PC-3 (cell line): ENCODE measurements around the gene STEAP1B. TPM values are rescaled to one million over a fixed set of nuclear protein-coding genes. Genes with fewer than 3 reads are reported as not detected.

Experiments
- ATAC-seq: fragments of 200-7000 bp; cut with Tn5 transposase; 2 replicates; pipeline ENCODE4 v1.9.1; 2020; ENCODE audit warnings: mild to moderate bottlenecking, moderate library complexity
- BruUV-seq: library from RNA; stranded (reverse); fragments of 400-500 nt; replicated peaks from 2 replicates; lab custom pipeline; 2021; lab: Mats Ljungman, UMichigan
- CTCF ChIA-PET: fragments of 300-600 bp; sonication (Branson Sonifier 250); formaldehyde crosslinking; loops from one replicate; lab custom pipeline; 2022; ENCODE audit warnings: antibody characterized with exemption; lab: Charles Lee
- POLR2A ChIA-PET: fragments of 300-600 bp; sonication (Branson Sonifier 250); formaldehyde crosslinking; loops from one replicate; lab custom pipeline; 2022; ENCODE audit warnings: antibody characterized with exemption; ENCODE audit not compliant: unreplicated experiment; lab: Charles Lee
- DNase-seq: peaks from one replicate; pipeline ENCODE4 v3.0.0-alpha.2; 2015
- H2AFZ ChIP-seq: fragments of 300-600 bp; sonication (generic); 2 replicates; pipeline ENCODE4 v1.6.0; 2016; ENCODE audit warnings: antibody characterized with exemption, low read length
- H3F3A ChIP-seq: fragments of 300-600 bp; sonication (generic); one replicate; pipeline ENCODE4 v1.6.0; 2017; ENCODE audit warnings: antibody characterized with exemption, low read length, control low read depth, mild to moderate bottlenecking; ENCODE audit not compliant: unreplicated experiment
- H3K27ac ChIP-seq: fragments of 300-600 bp; sonication (generic); 2 replicates; pipeline ENCODE4 v1.5.1; 2016; ENCODE audit warnings: mild to moderate bottlenecking, low read length
- H3K27me3 ChIP-seq: fragments of 300-600 bp; sonication (generic); 2 replicates; pipeline ENCODE4 v1.6.1; 2016; ENCODE audit warnings: low read length, mixed read lengths
- H3K36me3 ChIP-seq: fragments of 300-600 bp; sonication (generic); 2 replicates; pipeline ENCODE4 v1.6.1; 2016; ENCODE audit warnings: low read depth, mixed run types, low read length, mixed read lengths
- H3K4me1 ChIP-seq: fragments of 300-600 bp; sonication (generic); 2 replicates; pipeline ENCODE4 v1.5.1; 2016; ENCODE audit warnings: low read length; ENCODE audit not compliant: insufficient read depth
- H3K4me2 ChIP-seq: fragments of 300-600 bp; sonication (generic); 2 replicates; pipeline ENCODE4 v1.6.0; 2016; ENCODE audit warnings: low read length
- H3K4me3 ChIP-seq: fragments of 300-600 bp; sonication (generic); 2 replicates; pipeline ENCODE4 v1.5.1; 2016; ENCODE audit warnings: mild to moderate bottlenecking, low read length, mixed read lengths
- H3K79me2 ChIP-seq: fragments of 300-600 bp; sonication (generic); 2 replicates; pipeline ENCODE4 v1.6.1; 2017; ENCODE audit warnings: low read length, mixed read lengths
- H3K9ac ChIP-seq: fragments of 300-600 bp; sonication (generic); 2 replicates; pipeline ENCODE4 v1.6.0; 2016; ENCODE audit warnings: mild to moderate bottlenecking, low read length
- H3K9me2 ChIP-seq: fragments of 300-600 bp; sonication (generic); replicated peaks from 2 replicates; pipeline ENCODE4 v1.6.1; 2016; ENCODE audit warnings: mixed run types, low read length, mixed read lengths
- H3K9me3 ChIP-seq: fragments of 300-600 bp; sonication (generic); 2 replicates; pipeline ENCODE4 v1.6.1; 2016; ENCODE audit warnings: low read length, mixed read lengths
- H4K20me1 ChIP-seq: fragments of 300-600 bp; sonication (generic); 2 replicates; pipeline ENCODE4 v1.6.1; 2016; ENCODE audit warnings: low read length, mixed read lengths
- EZH2 ChIP-seq: fragments of 300-600 bp; sonication (generic); IDR thresholded peaks from one replicate; pipeline ENCODE4 v1.6.1; 2017; ENCODE audit warnings: antibody characterized with exemption, mild to moderate bottlenecking, low read length; ENCODE audit not compliant: unreplicated experiment
- EZH2phosphoT487 ChIP-seq: fragments of 300-600 bp; sonication (generic); IDR thresholded peaks from 2 replicates; pipeline ENCODE4 v1.6.1; 2018; ENCODE audit warnings: mild to moderate bottlenecking, antibody characterized with exemption, low read length, borderline replicate concordance
- intact Hi-C: fragments of 100-400 bp; cut with micrococcal nuclease; formaldehyde crosslinking; loops from 2 replicates; pipeline ENCODE4 v1.9.0; 2023
- total RNA-seq: library from RNA; depleted of rRNA; stranded (reverse); fragments of >200 nt; gene quantifications from 2 replicates; pipeline ENCODE4 v1.2.3, GENCODE V29; 2014
- TF ChIP-seq, protein P1 (sequence below): fragments of 300-600 bp; sonication (generic); conservative IDR thresholded peaks from 2 replicates; pipeline ENCODE4 v1.5.1; 2017; ENCODE audit warnings: antibody characterized with exemption, low read depth, mild to moderate bottlenecking, low read length

STEAP1B gene
- total RNA-seq, 1 experiment from 2014 or later: 0.47 TPM

DNA sequence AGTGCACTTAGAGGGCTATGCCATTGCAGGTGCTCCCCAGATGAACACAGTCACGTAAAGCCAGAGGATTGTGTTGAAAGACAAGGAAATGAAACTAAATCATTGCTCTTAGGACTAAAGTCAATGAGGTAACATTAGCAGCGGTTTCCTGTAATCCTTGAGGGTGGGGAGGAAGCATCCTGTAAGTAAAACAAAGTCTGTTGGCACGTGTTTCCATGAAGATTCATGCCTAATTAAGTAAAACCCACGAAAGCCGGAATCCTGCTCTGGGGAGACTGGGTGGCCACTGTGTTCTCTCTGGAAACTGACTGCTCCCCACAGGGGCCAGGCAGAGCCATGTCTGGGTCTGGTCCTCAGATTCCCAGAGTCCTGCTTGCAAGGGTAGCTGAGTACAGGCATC, 18.3 kb downstream of the STEAP1B start:
- H3K4me3 ChIP-seq: no peak overlapping the region
- peaks cover 18% of the 10 kb centered on the region for H3K4me1 ChIP-seq
- no peaks in the 10 kb centered on the region for H3K36me3 ChIP-seq
- DNase-seq: no peak
- H4K20me1 ChIP-seq: no peaks in the 10 kb centered on the region
- ChIA-PET POLR2A (interaction anchor here (0.6 kb wide), 1 partner anchor 70 kb away, joined by 5 read pairs; no protein-coding TSS in a partner anchor), CTCF (no interaction called here)
- H3K9me3 ChIP-seq: no peaks in the 10 kb centered on the region
- no peak overlapping the region for H3K27ac ChIP-seq
- H3K4me2 ChIP-seq: no peak overlapping the region
- no peak overlapping the region for H3K9ac ChIP-seq
- no peaks in the 10 kb centered on the region for H3K79me2 ChIP-seq
- TF ChIP-seq, protein P1, sequence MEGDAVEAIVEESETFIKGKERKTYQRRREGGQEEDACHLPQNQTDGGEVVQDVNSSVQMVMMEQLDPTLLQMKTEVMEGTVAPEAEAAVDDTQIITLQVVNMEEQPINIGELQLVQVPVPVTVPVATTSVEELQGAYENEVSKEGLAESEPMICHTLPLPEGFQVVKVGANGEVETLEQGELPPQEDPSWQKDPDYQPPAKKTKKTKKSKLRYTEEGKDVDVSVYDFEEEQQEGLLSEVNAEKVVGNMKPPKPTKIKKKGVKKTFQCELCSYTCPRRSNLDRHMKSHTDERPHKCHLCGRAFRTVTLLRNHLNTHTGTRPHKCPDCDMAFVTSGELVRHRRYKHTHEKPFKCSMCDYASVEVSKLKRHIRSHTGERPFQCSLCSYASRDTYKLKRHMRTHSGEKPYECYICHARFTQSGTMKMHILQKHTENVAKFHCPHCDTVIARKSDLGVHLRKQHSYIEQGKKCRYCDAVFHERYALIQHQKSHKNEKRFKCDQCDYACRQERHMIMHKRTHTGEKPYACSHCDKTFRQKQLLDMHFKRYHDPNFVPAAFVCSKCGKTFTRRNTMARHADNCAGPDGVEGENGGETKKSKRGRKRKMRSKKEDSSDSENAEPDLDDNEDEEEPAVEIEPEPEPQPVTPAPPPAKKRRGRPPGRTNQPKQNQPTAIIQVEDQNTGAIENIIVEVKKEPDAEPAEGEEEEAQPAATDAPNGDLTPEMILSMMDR: no peak
- TF ChIP-seq EZH2 (no peak), EZH2phosphoT487 (no peak)
- no peak overlapping the region for H2AFZ ChIP-seq
- H3K27me3 ChIP-seq: no peaks in the 10 kb centered on the region
- intact Hi-C loops: no loop called here
- BruUV-seq: no TSS peak
- no peak for ATAC-seq
- H3F3A ChIP-seq: no peaks in the 10 kb centered on the region
- H3K9me2 ChIP-seq: no peaks in the 10 kb centered on the region

DNA sequence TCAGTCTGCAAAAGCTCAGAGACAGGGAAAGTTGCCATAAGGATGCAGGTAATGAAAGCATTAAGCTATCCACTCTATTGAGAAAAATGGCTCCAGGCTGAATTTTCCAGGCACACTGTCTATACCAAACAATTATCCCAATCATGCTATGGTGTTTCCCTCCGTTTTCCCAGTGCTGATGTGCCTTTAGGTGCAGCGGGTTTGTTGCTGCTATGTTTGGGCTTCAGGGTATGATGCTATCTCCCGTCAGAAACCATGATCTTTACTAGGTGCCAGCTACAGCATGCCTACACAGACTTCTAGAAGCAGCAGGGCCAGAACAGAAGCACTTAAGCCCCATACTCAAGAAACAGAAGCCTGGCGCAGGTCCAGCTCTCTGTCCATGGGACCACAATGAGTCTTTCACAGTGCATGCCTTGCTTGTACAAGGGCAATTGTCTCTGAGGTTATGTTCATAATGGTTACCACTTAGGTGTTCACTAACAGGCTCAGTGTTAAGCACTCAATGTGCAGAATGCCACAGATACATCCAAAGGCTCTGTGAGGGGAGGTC, 19.4 kb downstream of the STEAP1B start:
- Histone ChIP-seq H3K4me2 (no peak overlapping the region), H2AFZ (no peak overlapping the region), H3K9me2 (no peaks in the 10 kb centered on the region), H3K79me2 (no peaks in the 10 kb centered on the region), H3K36me3 (no peaks in the 10 kb centered on the region), H3K4me1 (peaks cover 14% of the 10 kb centered on the region), H3K9me3 (no peaks in the 10 kb centered on the region), H3F3A (no peaks in the 10 kb centered on the region), H3K4me3 (no peak overlapping the region), H4K20me1 (no peaks in the 10 kb centered on the region), H3K27ac (no peak overlapping the region), H3K9ac (no peak overlapping the region), H3K27me3 (no peaks in the 10 kb centered on the region)
- no TSS peak for BruUV-seq
- TF ChIP-seq EZH2phosphoT487 (no peak), EZH2 (no peak)
- TF ChIP-seq, protein P1: no peak
- intact Hi-C loops: no loop called here
- ChIA-PET CTCF (no interaction called here), POLR2A (no interaction called here)
- ATAC-seq: no peak
- DNase-seq: no peak

DNA sequence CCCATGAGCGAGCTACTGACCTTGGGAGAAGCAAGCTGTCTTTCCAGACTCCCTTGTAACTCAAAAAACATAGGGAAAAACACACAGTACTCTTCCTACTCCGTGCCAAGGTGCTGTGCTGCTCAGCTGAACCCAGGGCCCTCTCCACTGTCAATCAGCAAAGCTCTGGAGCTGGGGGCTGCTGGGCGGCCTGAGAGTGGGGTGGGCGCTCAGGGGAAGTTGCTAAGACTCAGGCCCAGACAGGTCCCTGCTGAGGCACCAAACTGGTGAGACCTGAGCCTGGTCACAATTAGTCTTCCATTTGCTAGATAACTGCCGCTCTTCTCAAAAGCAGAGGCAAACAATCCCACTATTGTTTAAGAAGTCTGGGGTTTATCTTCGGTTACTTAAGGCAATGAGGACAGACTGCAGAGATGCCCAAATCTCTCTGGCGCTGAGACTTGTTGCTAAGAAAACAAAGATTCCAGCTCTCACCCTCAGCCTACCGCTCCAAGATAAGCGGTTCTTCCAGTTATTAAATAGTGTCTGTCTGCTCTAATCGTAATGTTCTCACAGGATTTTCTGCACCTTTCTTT, 22.0 kb downstream of the STEAP1B start:
- Histone ChIP-seq H3K9ac (no peak overlapping the region), H3K36me3 (no peaks in the 10 kb centered on the region), H3F3A (no peaks in the 10 kb centered on the region), H3K4me3 (no peak overlapping the region), H3K4me1 (no peaks in the 10 kb centered on the region), H3K9me3 (no peaks in the 10 kb centered on the region), H3K27me3 (no peaks in the 10 kb centered on the region), H3K9me2 (no peaks in the 10 kb centered on the region), H2AFZ (no peak overlapping the region), H4K20me1 (no peaks in the 10 kb centered on the region), H3K4me2 (no peak overlapping the region), H3K79me2 (no peaks in the 10 kb centered on the region), H3K27ac (no peak overlapping the region)
- DNase-seq (no peak), ATAC-seq (no peak)
- BruUV-seq: no TSS peak
- CTCF ChIA-PET: no interaction called here
- intact Hi-C loops: no loop called here
- TF ChIP-seq EZH2phosphoT487 (no peak), EZH2 (no peak)
- TF ChIP-seq, protein P1: no peak
- POLR2A ChIA-PET: no interaction called here
